GM11168 (cell line): ENCODE results near the gene CTDSPL.
"Not testable (repeated sequence)": the region's sequence is repeated elsewhere in the genome, so short reads cannot be mapped to it uniquely, and the experiment has no call there.

ENCODE experiments used
- in situ Hi-C: fragments of 300-500 bp; cut with MboI; formaldehyde crosslinking; loops from one replicate; pipeline ENCODE4 v1.12.0; 2022; ENCODE audit warnings: low sequenced_read_pairs; ENCODE audit not compliant: unreplicated experiment

CTDSPL gene

DNA sequence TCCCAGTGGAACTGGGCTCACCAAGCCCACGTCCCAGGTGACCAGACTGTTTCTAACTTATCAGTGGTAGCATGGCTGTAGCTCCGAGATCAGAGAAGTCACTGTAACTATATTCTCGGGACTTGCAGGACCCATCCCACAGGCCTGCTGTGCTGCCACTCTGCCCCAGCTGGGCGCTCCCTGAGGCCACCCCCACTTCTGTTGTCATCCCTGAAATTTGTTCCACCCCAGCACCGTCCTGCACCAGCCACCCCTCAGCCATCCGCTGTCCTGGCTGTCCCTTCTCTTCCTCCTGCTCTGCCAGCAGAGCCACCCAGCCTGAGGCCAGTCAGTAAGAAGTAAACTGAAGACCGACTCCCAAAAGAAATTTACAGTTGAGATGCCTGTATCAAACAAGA, 95.9 kb downstream of the CTDSPL start:
- in situ Hi-C loops, result no loop called here

- in situ Hi-C loops, result no loop called here
Observed at GRCh38 chr3:37961622-37962431, 100.1 kb downstream of the CTDSPL start.

DNA sequence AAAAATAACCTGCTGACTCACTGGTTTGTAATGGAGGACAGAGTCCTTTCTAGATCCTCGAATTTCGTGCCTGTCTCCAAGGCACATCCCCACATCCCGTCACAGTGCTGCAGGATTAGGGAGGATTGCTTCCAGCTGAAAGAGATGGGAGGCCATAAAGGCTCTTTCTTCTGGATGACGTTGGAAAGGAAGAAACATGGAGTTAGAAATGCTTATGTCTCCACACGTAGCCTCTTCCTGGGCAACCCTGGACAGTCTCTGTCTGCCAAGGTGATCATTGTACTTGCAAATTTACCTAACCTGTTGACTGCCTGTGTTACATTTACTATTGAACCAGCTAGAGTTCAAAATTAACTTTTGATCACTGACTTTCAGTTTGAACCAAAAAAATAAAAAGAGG, 101.3 kb downstream of the CTDSPL start:
- in situ Hi-C loops, result no loop called here

- in situ Hi-C loops, result no loop called here
Observed at GRCh38 chr3:37963635-37964034, 102.0 kb downstream of the CTDSPL start.

- in situ Hi-C loops, result no loop called here
Observed at GRCh38 chr3:37964146-37964545, 102.5 kb downstream of the CTDSPL start.

DNA sequence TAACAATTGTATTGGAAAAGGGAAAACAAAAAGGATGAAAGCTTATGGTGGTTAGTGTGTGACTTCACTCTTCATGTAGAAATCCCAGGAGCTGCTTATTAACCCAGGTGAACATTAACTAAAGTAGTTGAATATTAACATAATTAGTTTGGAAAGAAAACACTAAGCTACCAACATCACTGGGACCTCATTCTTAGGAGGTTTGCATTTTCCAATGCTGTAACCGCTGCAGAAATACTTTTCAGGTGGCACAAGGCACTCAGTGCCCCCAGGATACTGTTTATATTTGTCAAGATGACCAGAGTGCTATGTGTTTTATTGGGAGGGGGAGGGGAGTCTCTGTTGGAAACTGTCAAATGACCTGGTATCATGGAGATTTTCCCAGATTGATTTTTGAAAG, 103.0 kb downstream of the CTDSPL start:
- in situ Hi-C loops, result loop anchor here (5.0 kb wide), 1 partner anchor 107 kb away; no protein-coding TSS in a partner anchor

DNA sequence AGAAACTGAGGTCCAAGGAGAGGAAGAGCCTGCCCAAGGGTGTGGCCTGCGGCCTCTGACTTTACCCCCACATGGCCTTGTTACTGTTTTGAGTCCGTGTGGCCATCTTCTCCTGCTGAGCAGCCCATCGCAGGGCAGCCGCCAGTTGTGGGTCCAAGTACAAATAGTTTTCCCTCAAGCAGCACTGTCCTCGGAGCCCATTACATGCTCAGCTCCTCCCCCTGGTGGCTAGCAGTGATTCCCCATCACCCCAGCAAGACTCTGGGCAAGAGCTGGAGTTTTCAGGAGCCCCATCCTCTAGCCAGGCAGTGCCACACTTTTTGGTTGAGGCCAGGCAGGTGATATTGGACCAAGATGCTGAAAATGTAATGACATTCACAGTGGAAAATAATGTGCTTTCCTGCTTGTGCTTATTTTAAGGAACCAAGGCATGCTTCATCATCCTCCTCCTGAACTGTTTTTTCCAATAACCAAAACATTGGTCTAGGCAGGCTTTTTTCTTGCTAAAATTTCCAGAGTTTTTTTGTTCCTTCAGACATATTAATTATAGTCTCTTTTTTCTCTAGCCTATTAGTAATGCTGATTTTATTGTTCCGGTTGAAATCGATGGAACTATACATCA, 105.7 kb downstream of the CTDSPL start:
- in situ Hi-C loops, result loop anchor here (5.0 kb wide), 1 partner anchor 110 kb away; no protein-coding TSS in a partner anchor

GRCh38 chr3:37968199-37968598, 106.5 kb downstream of the CTDSPL start:
- in situ Hi-C loops, result loop anchor here (5.0 kb wide), 1 partner anchor 111 kb away; no protein-coding TSS in a partner anchor

GRCh38 chr3:37968813-37969595, 107.3 kb downstream of the CTDSPL start:
- in situ Hi-C loops, result loop anchor here (5.0 kb wide), 1 partner anchor 112 kb away; no protein-coding TSS in a partner anchor

DNA sequence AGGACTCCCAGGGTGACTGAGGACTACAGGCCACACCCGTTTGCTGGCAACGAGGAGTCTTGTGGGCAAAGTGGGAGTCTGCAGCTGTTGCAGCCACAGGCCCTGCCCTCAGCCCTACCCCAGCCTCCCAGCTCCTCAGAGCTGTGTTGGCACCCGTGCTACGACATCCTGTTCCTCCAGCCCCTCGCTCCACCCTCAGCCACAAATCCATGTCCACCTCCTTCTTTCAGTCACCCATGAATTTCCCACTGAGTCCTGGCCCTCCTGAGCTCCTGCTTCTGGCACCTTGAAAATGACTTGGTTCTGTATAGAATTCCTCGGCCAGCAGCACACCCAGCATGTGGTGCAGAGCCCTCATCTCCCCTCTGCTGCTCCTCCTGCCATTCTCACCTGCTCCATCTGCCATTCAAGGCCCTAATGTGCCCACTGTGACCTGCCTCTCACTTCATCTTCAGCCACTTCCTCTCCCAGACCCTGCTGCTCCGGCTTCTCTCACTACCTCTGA, 108.0 kb downstream of the CTDSPL start:
- in situ Hi-C loops, result loop anchor here (5.0 kb wide), 1 partner anchor 112 kb away; no protein-coding TSS in a partner anchor

- in situ Hi-C loops, result no loop called here
Observed at GRCh38 chr3:37970802-37971201, 109.1 kb downstream of the CTDSPL start.

GRCh38 chr3:37971467-37971866, 109.8 kb downstream of the CTDSPL start:
- in situ Hi-C loops, result no loop called here

GRCh38 chr3:37972056-37972455, 110.4 kb downstream of the CTDSPL start:
- in situ Hi-C loops, result not testable (repeated sequence)

- in situ Hi-C loops, result no loop called here
Observed at GRCh38 chr3:37973246-37974054, 111.8 kb downstream of the CTDSPL start.

DNA sequence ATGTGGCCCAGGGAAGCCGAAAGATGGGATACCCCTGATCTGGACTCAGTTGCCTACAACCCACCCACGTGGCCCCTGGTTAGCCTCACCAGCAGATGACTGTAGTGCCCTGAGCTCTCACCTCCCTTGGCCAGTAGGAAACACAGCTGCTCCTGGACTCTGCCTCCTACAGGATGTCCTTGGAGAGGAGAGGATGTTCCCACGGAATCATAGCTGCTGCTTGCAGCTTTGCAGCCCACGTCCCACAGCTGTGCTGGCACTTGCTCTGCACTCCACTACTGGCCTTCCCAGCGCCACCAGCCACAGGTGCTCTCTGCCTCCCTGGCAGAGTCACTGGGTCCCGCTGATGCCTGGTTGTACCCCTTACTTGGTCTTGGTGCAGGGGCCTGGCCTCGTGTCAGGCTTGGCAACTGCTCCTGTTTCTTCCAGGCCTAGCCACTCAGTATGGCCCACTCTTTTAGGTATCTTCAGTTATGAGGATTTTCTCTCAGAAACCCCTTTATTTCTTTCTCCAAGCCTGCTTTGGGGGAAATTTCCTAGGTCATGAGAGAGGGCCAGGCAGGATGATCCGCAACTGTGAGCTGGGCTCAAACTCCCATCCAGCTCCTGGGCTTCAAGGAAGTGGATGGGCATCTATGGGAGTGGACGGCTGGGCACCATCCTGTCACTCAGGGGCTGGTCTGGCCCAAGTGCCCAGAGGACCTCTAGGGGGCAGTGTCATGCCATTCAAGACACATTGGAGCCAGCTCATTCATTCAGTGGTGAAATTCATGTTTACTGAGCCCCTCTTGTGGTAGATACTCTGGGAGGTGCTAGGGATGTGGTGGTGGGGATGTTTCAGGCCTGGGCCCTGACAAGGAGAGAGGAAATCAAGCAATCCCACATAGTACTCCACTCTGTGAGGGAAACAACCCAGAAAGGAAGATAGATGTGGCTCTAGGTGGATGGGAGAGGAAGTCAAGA, 112.7 kb downstream of the CTDSPL start:
- in situ Hi-C loops, result no loop called here

- in situ Hi-C loops, result no loop called here
Observed at GRCh38 chr3:37979541-37980461, 118.1 kb downstream of the CTDSPL start.

DNA sequence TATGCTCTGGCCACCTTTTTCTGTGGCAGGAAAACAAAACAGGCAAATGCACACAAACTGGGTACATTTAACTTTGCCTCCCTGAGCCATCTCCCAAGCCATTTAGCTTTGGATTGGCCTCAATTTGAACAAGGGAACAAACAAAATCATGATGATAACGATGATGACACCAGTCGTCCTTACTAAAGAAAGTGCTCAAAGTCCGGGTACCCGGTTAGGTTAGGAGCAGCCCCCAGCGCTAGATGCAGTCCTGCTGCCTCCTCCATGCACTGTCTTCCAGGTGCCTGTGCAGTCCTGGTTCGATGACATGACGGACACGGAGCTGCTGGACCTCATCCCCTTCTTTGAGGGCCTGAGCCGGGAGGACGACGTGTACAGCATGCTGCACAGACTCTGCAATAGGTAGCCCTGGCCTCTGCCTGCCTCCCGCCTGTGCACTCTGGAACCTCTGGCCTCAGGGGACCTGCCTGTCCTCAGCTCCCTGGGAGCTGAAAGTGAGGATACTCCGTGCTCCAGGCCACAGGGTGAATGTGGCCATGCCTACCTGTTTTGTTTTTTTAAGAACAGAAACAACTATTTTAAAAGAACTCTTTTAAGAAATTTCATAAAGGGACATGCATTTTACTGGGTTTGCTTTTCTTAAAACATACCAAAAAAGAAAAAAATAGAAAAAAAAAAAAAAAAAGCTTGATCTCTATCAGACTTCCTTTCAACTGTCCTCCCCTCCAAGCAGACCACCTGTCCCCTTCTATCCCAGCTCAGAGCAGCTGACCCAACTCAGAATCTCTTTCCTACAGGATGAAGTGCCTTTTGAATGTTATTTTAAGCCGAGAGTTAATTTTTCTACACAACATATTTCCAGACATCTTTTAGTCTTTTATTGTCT, 119.0 kb downstream of the CTDSPL start:
- in situ Hi-C loops, result no loop called here
